HG02759 (cell line): ENCODE data around the gene TBCC.
A peak's percentile ranks its signal among the peaks of the same experiment; 100 is the strongest.
"Not testable (repeated sequence)": the region's sequence is repeated elsewhere in the genome, so short reads cannot be mapped to it uniquely, and the experiment has no call there.

Experiments
- ATAC-seq: cut with Tn5 transposase; IDR thresholded peaks from one replicate; pipeline ENCODE4 v1.9.1; 2021; ENCODE audit warnings: mild to moderate bottlenecking, moderate library complexity; ENCODE audit not compliant: unreplicated experiment

The TBCC gene

GRCh38 chr6:42735976-42736375 lies 9.9 kb downstream of the TBCC start:
- ATAC-seq: no peak

DNA sequence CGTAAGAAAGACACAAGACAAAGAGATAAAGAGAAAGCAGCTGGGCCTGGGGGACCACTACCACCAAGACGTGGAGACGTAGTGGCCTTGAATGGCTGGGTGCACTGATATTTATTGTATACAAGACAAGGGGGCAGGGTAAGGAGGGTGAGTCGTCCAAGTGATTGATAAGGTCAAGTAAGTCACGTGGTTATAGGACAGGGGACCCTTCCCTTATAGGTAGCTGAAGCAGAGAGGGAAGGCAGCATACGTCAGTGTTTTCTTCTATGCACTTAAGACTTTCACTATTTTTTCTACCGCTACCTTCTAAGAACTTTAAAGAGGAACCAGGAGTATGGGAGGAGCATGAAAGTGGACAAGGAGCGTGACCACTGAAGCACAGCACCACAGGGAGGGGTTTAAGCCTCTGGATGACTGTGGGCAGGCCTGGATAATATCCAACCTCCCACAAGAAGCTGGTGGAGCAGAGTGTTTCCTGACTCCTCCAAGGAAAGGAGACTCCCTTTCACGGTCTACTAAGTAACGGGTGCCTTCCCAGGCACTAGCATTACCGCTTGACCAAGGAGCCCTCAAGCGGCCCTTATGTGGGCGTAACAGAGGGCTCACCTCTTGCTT lies 11.9 kb downstream of the TBCC start:
- not testable (repeated sequence) for ATAC-seq

- no peak for ATAC-seq
These were observed 16.2 kb downstream of the TBCC start for GRCh38 chr6:42729731-42730130.

DNA sequence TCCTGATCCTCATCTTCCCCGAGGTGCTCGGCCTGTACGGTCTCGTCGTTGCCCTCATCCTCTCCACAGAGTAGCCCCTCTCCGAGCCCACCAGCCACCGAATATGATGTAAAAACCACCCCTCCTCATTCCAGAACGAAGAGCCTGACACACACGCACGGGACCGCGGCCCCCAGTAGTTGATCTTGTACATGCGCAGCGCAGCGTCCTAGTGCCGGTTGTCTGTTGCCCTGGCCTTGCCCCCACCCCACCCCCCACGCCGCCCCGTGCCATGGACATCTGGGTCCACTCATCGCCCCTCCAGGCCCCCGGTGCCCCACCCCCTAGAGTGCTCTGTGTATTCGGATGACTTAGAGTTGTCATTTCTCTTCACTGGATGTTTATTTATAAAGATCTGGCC lies 18.3 kb downstream of the TBCC start:
- ATAC-seq: no peak

GRCh38 chr6:42727087-42727611 lies 18.8 kb downstream of the TBCC start:
- no peak for ATAC-seq

- ATAC-seq: peak; percentile 82
These were observed 19.3 kb downstream of the TBCC start for GRCh38 chr6:42726485-42727086.

- ATAC-seq: no peak
These were observed 19.9 kb downstream of the TBCC start for GRCh38 chr6:42726026-42726425.

DNA sequence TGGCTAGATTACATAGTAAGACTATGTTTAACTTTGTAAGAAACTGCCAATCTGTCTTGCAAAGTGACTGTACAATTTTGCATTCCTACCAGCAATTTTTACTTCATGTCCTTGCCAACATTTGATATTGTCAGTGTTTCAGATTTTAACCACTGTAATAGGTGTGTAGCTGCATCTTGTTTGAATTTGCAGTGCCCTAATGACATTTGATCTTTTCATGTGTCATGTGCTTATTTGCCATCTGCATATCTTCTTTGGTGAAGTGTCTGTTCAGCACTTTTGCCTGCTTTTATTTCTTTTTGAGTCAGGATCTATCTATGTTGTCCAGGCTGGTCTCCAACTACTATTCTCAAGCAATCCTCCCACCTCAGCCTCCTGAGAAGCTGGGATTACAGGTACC lies 21.1 kb downstream of the TBCC start:
- no peak for ATAC-seq

- ATAC-seq: no peak
These were observed 23.4 kb downstream of the TBCC start, which contains the start of gene PRPH2 for GRCh38 chr6:42722497-42722896. Gene PRPH2, minus strand, starts transcription at chr6:42722597. Its CDS starts 263 bp downstream, at chr6:42722334.

DNA sequence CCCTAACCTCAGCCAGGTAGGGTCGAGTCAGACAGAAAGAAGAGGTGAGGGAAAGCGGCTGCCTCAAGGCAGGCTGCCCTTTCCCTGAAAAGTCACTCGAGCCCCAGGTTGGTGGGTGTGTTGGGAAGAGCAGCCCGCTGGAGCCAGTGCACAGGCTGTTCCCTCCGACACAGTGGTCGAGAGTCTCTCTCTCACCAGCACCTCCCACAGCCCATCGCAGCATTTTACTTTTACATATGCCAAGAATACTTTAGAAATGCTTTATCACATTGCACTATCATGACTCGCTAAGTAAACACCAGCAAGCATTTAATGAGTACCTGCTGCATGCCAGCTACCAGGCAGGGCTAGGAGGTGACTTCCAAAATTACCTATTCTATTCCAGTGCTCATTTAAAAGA lies 25.2 kb downstream of the TBCC start:
- no peak for ATAC-seq

- no peak for ATAC-seq
These were observed 30.0 kb downstream of the TBCC start for GRCh38 chr6:42715871-42716270.

GRCh38 chr6:42714098-42714761 lies 31.7 kb downstream of the TBCC start:
- no peak for ATAC-seq

- no peak for ATAC-seq
These were observed 34.0 kb downstream of the TBCC start for GRCh38 chr6:42711930-42712329.

GRCh38 chr6:42710316-42710715 lies 35.6 kb downstream of the TBCC start:
- ATAC-seq: no peak

DNA sequence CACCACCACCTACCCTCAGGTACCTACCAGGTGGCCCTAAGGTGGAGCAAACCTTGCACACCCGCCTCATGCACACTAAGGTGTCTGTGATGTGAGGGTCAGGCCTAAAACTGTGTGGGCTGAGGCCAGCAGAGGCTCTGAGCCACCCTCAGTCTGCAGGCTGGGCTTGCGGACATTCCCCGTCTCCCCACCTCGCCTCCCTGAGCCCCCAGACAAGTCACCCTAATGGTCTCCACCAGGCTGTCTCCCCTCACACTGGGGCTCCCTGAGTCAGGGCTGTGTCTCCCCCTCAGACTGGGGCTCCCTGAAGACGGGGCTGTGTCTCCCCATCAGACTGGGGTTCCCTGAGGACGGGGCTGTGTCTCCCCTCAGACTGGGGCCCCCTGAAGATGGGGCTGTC lies 36.0 kb downstream of the TBCC start:
- no peak for ATAC-seq

- no peak for ATAC-seq
These were observed 37.8 kb downstream of the TBCC start for GRCh38 chr6:42708096-42708495.

DNA sequence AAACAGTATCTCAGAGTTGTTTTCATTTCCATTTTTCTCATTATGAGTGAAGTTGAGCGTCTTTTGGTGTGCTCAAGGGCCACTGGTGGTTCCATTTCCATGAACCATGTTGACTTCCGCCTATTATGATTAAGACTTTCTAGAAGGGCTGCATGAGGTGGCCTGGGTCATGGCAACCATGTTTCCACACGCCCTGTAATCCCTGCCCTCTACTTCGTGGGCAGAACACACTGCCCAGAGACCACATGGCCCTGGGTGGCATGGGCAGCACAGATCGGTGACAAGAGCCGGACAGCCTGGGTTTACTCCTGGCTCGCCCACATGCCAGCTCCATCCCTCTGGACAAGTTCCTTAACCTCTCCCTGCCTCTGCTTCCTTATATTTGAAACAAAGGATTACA lies 38.3 kb downstream of the TBCC start:
- no peak for ATAC-seq

- ATAC-seq: no peak
These were observed 40.9 kb downstream of the TBCC start for GRCh38 chr6:42704937-42705374.

GRCh38 chr6:42704251-42704936 lies 41.5 kb downstream of the TBCC start:
- ATAC-seq: no peak

DNA sequence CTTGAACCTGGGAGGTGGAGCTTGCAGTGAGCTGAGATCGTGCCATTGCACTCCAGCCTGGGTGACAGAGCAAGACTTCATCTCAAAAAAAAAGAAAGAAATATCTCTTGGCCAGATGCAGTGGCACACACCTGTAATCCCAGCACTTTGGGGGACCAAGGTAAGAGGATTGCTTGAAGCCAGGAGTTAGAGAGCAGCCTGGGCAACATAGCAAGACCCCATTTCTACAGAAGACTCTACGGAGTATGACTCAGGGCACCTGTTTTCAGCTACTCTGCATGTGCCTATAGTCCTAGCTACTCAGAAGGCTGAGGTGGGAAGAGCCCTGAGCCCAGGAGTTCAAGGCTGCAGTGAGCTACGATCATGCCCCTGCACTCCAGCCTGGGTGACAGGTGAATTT lies 43.1 kb downstream of the TBCC start:
- not testable (repeated sequence) for ATAC-seq

DNA sequence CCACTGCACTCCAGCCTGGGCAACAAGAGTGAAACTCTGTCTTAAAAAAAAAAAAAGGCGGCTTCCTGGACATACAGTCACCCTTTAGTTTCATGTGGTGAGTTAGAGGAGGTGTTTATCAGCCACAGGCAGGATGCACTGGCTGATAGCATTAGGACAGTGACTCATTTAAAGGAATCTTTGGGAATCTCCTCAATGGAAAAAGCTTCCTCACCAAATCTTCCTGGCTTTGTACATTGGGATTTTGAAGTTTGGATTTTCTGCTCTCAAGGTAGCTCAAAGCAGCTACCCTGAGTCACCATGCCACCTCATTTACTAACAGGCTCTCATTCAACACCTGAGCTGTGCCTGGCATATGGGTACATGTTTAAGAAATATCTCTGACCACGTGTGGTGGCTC lies 43.7 kb downstream of the TBCC start:
- no peak for ATAC-seq
